A549 treated with Mapracorat at 1 μM for 4 hours (cell line): ENCODE results near the gene PCDHGB7. TPM values are rescaled to one million over a fixed set of nuclear protein-coding genes. Genes with fewer than 3 reads are reported as not detected.

ENCODE experiments used
- total RNA-seq: library from RNA; stranded (reverse); fragments of 200-300 nt; extraction: Qiagen RNA extraction; gene quantifications from 5 replicates; pipeline ENCODE4 v1.2.3, GENCODE V29; 2022

Gene PCDHGB7
- total RNA-seq, 1 experiment from 2014 or later, result not detected

Other genes starting within 250 kb of the PCDHGB7 start
- 0.05 TPM in 1 of 5 replicates, not detected in the others for gene PCDHB7, start 245.0 kb upstream of the PCDHGB7 start, total RNA-seq
- gene PCDHB8, start 239.9 kb upstream of the PCDHGB7 start, total RNA-seq, result 0.19 to 0.42 TPM (median 0.22 TPM) in 5 replicates
- 0.05 to 0.08 TPM (median 0.05 TPM) in 4 of 5 replicates, not detected in the other for gene PCDHB16, start 235.3 kb upstream of the PCDHGB7 start, total RNA-seq
- gene PCDHB9, start 230.5 kb upstream of the PCDHGB7 start, total RNA-seq, result 0.03 to 0.26 TPM (median 0.05 TPM) in 3 of 5 replicates, not detected in the others
- gene PCDHB10, start 225.3 kb upstream of the PCDHGB7 start, total RNA-seq, result not detected in 5 replicates
- 0.05 to 0.08 TPM (median 0.08 TPM) in 4 of 5 replicates, not detected in the other for gene PCDHB11, start 218.1 kb upstream of the PCDHGB7 start, total RNA-seq
- 0.06 TPM in 1 of 5 replicates, not detected in the others for gene PCDHB12, start 209.0 kb upstream of the PCDHGB7 start, total RNA-seq
- 0.04 to 0.12 TPM (median 0.05 TPM) in 5 replicates for gene PCDHB13, start 203.8 kb upstream of the PCDHGB7 start, total RNA-seq
- 0.05 to 0.21 TPM (median 0.14 TPM) in 5 replicates for gene PCDHB14, start 194.3 kb upstream of the PCDHGB7 start, total RNA-seq
- 0.06 to 0.11 TPM (median 0.10 TPM) in 3 of 5 replicates, not detected in the others for gene PCDHB15, start 172.3 kb upstream of the PCDHGB7 start, total RNA-seq
- not detected in 5 replicates for gene SLC25A2, start 113.6 kb upstream of the PCDHGB7 start, total RNA-seq
- 60.0 to 73.5 TPM (median 68.7 TPM) in 5 replicates for gene TAF7, start 96.9 kb upstream of the PCDHGB7 start, total RNA-seq
- 0.24 to 0.29 TPM (median 0.26 TPM) in 5 replicates for gene PCDHGA1, start 87.2 kb upstream of the PCDHGB7 start, total RNA-seq
- 0.42 to 0.91 TPM (median 0.68 TPM) in 5 replicates for gene PCDHGA2, start 78.9 kb upstream of the PCDHGB7 start, total RNA-seq
- not detected in 5 replicates for gene PCDHGA3, start 73.8 kb upstream of the PCDHGB7 start, total RNA-seq
- 1.3 to 2.0 TPM (median 1.9 TPM) in 5 replicates for gene PCDHGB1, start 67.6 kb upstream of the PCDHGB7 start, total RNA-seq
- 0.07 to 0.22 TPM (median 0.12 TPM) in 5 replicates for gene PCDHGA4, start 62.7 kb upstream of the PCDHGB7 start, total RNA-seq
- gene PCDHGB2, start 57.7 kb upstream of the PCDHGB7 start, total RNA-seq, result 0.06 to 0.11 TPM (median 0.07 TPM) in 4 of 5 replicates, not detected in the other
- gene PCDHGA5, start 53.5 kb upstream of the PCDHGB7 start, total RNA-seq, result 0.09 to 0.17 TPM (median 0.14 TPM) in 5 replicates
- gene PCDHGB3, start 47.4 kb upstream of the PCDHGB7 start, total RNA-seq, result 0.10 to 0.31 TPM (median 0.21 TPM) in 5 replicates
- 0.13 to 0.27 TPM (median 0.21 TPM) in 5 replicates for gene PCDHGA6, start 43.8 kb upstream of the PCDHGB7 start, total RNA-seq
- 0.69 to 1.1 TPM (median 0.90 TPM) in 5 replicates for gene PCDHGA7, start 34.9 kb upstream of the PCDHGB7 start, total RNA-seq
- gene PCDHGB4, start 30.0 kb upstream of the PCDHGB7 start, total RNA-seq, result 0.55 to 1.0 TPM (median 0.97 TPM) in 5 replicates
- gene PCDHGA8, start 25.0 kb upstream of the PCDHGB7 start, total RNA-seq, result 0.02 to 0.06 TPM (median 0.06 TPM) in 3 of 5 replicates, not detected in the others
- 1.6 to 2.6 TPM (median 2.2 TPM) in 5 replicates for gene PCDHGB5, start 19.7 kb upstream of the PCDHGB7 start, total RNA-seq
- 0.06 to 0.08 TPM (median 0.06 TPM) in 3 of 5 replicates, not detected in the others for gene PCDHGA9, start 14.9 kb upstream of the PCDHGB7 start, total RNA-seq
- 0.08 to 0.13 TPM (median 0.12 TPM) in 5 replicates for gene PCDHGB6, start 9.7 kb upstream of the PCDHGB7 start, total RNA-seq
- gene PCDHGA10, start 4.7 kb upstream of the PCDHGB7 start, total RNA-seq, result 0.02 to 0.03 TPM in 2 of 5 replicates, not detected in the others
- gene PCDHGA11, start 3.4 kb downstream of the PCDHGB7 start, total RNA-seq, result 0.04 to 0.06 TPM (median 0.05 TPM) in 3 of 5 replicates, not detected in the others
- 0.02 TPM in 1 of 5 replicates, not detected in the others for gene PCDHGA12, start 12.8 kb downstream of the PCDHGB7 start, total RNA-seq
- 5.1 to 6.3 TPM (median 5.9 TPM) in 5 replicates for gene PCDHGC3, start 58.3 kb downstream of the PCDHGB7 start, total RNA-seq
- not detected in 5 replicates for gene PCDHGC4, start 67.4 kb downstream of the PCDHGB7 start, total RNA-seq
- gene PCDHGC5, start 71.4 kb downstream of the PCDHGB7 start, total RNA-seq, result not detected in 5 replicates
- 95.8 to 107 TPM (median 98.2 TPM) in 5 replicates for gene DIAPH1, start 201.3 kb downstream of the PCDHGB7 start, total RNA-seq
- 44.0 to 51.0 TPM (median 48.7 TPM) in 5 replicates for gene HDAC3, start 219.2 kb downstream of the PCDHGB7 start, total RNA-seq
- gene RELL2, start 219.3 kb downstream of the PCDHGB7 start, total RNA-seq, result 3.5 to 5.4 TPM (median 4.5 TPM) in 5 replicates
- 9.1 to 13.3 TPM (median 9.9 TPM) in 5 replicates for gene FCHSD1, start 233.7 kb downstream of the PCDHGB7 start, total RNA-seq